Activated CD8-positive, alpha-beta memory T cell treated with anti-CD3 and anti-CD28 coated beads, Interleukin-2, amount 50 U/mL, for 24 hours (primary cell): Measurements from ENCODE around the gene KPNA1.

Experiments used
- DNase-seq: peaks from one replicate; pipeline ENCODE4 v3.0.0-alpha.2; 2020; ENCODE audit errors: extremely low read depth

KPNA1 gene

GRCh38 chr3:122514123-122515019 lies at the start of gene KPNA1:
TSS of gene KPNA1 (minus strand) at chr3:122514939. CDS start at chr3:122496565, 18,374 bp downstream.
- peak; percentile 51 for DNase-seq

GRCh38 chr3:122564155-122564912 lies 49.6 kb upstream of the KPNA1 start, which contains the start of the genes DTX3L and PARP9:
TSS of gene DTX3L (plus strand) at chr3:122564338. CDS start at chr3:122564427, 89 bp downstream.
TSS of gene PARP9 (minus strand) at chr3:122564300. CDS start at chr3:122559620, 4,680 bp downstream.
- no peak for DNase-seq

- DNase-seq: no peak
Measured at GRCh38 chr3:122563717-122564025, 48.9 kb upstream of the KPNA1 start.

- DNase-seq: no peak
Measured at GRCh38 chr3:122562923-122563716, 48.4 kb upstream of the KPNA1 start.

GRCh38 chr3:122560680-122561079 lies 45.9 kb upstream of the KPNA1 start:
- no peak for DNase-seq

- DNase-seq: no peak
Measured at GRCh38 chr3:122559906-122560305, 45.2 kb upstream of the KPNA1 start.

- no peak for DNase-seq
Measured at GRCh38 chr3:122558605-122559004, 43.9 kb upstream of the KPNA1 start.

- no peak for DNase-seq
Measured at GRCh38 chr3:122557356-122557755, 42.6 kb upstream of the KPNA1 start.

- DNase-seq: no peak
Measured at GRCh38 chr3:122555275-122556071, 40.7 kb upstream of the KPNA1 start.

GRCh38 chr3:122553171-122553570 lies 38.4 kb upstream of the KPNA1 start:
- DNase-seq: no peak

- no peak for DNase-seq
Measured at GRCh38 chr3:122548619-122549018, 33.9 kb upstream of the KPNA1 start.

- DNase-seq: no peak
Measured at GRCh38 chr3:122548076-122548475, 33.3 kb upstream of the KPNA1 start.

GRCh38 chr3:122546151-122546550 lies 31.4 kb upstream of the KPNA1 start:
- no peak for DNase-seq

- no peak for DNase-seq
Measured at GRCh38 chr3:122538956-122539490, 24.3 kb upstream of the KPNA1 start.

GRCh38 chr3:122536632-122537001 lies 21.9 kb upstream of the KPNA1 start:
- DNase-seq: no peak

- DNase-seq: no peak
Measured at GRCh38 chr3:122535964-122536631, 21.4 kb upstream of the KPNA1 start.

GRCh38 chr3:122533931-122534334 lies 19.2 kb upstream of the KPNA1 start:
- DNase-seq: no peak

GRCh38 chr3:122533480-122533879 lies 18.7 kb upstream of the KPNA1 start:
- DNase-seq: no peak

- DNase-seq: no peak
Measured at GRCh38 chr3:122530164-122530563, 15.4 kb upstream of the KPNA1 start.

- no peak for DNase-seq
Measured at GRCh38 chr3:122523317-122523716, 8.6 kb upstream of the KPNA1 start.
